ENCODE data around the gene TXN.
"Not testable (repeated sequence)": the region's sequence is repeated elsewhere in the genome, so short reads cannot be mapped to it uniquely, and the experiment has no call there.

Gene TXN

GRCh38 chr9:110257097-110257841, 962 bp upstream of the TXN start:
- peak; percentile 38 for DNase-seq (ENCODE audit: low read depth)

- peak; percentile 53 for DNase-seq (ENCODE audit: low read depth)
Measured at GRCh38 chr9:110255463-110256379, 586 bp downstream of the TXN start.

GRCh38 chr9:110255034-110255462, 1.3 kb downstream of the TXN start:
- no peak for DNase-seq (ENCODE audit: low read depth)

GRCh38 chr9:110254500-110254899, 1.8 kb downstream of the TXN start:
- DNase-seq (ENCODE audit: low read depth), result no peak

GRCh38 chr9:110252509-110253139, 3.7 kb downstream of the TXN start:
- DNase-seq (ENCODE audit: low read depth), result no peak

- not testable (repeated sequence) for DNase-seq (ENCODE audit: low read depth)
Measured at GRCh38 chr9:110251770-110252169, 4.5 kb downstream of the TXN start.

- no peak for DNase-seq (ENCODE audit: low read depth)
Measured at GRCh38 chr9:110251212-110251611, 5.1 kb downstream of the TXN start.

GRCh38 chr9:110249603-110250002, 6.7 kb downstream of the TXN start:
- no peak for DNase-seq (ENCODE audit: low read depth)

- DNase-seq (ENCODE audit: low read depth), result no peak
Measured at GRCh38 chr9:110248361-110248760, 7.9 kb downstream of the TXN start.

- no peak for DNase-seq (ENCODE audit: low read depth)
Measured at GRCh38 chr9:110246214-110246613, 10.1 kb downstream of the TXN start.

- DNase-seq (ENCODE audit: low read depth), result no peak
Measured at GRCh38 chr9:110244616-110245015, 11.7 kb downstream of the TXN start.

- no peak for DNase-seq (ENCODE audit: low read depth)
Measured at GRCh38 chr9:110241858-110242321, 14.4 kb downstream of the TXN start.

- DNase-seq (ENCODE audit: low read depth), result peak; percentile 35
Measured at GRCh38 chr9:110241260-110241857, 14.9 kb downstream of the TXN start.

GRCh38 chr9:110240198-110240597, 16.1 kb downstream of the TXN start:
- no peak for DNase-seq (ENCODE audit: low read depth)

- DNase-seq (ENCODE audit: low read depth), result no peak
Measured at GRCh38 chr9:110228321-110228720, 28.0 kb downstream of the TXN start.

- DNase-seq (ENCODE audit: low read depth), result no peak
Measured at GRCh38 chr9:110224583-110224982, 31.7 kb downstream of the TXN start.

GRCh38 chr9:110220809-110221208, 35.5 kb downstream of the TXN start:
- no peak for DNase-seq (ENCODE audit: low read depth)

- DNase-seq (ENCODE audit: low read depth), result peak; percentile 53
Measured at GRCh38 chr9:110217656-110218099, 38.6 kb downstream of the TXN start.

GRCh38 chr9:110214586-110215355, 41.5 kb downstream of the TXN start:
- no peak for DNase-seq (ENCODE audit: low read depth)

- no peak for DNase-seq (ENCODE audit: low read depth)
Measured at GRCh38 chr9:110214090-110214489, 42.2 kb downstream of the TXN start.

- DNase-seq (ENCODE audit: low read depth), result no peak
Measured at GRCh38 chr9:110213413-110214044, 42.8 kb downstream of the TXN start.

Measured in iris pigment epithelial cell (primary cell).